ENCODE data around the gene CWC22.

DNA sequence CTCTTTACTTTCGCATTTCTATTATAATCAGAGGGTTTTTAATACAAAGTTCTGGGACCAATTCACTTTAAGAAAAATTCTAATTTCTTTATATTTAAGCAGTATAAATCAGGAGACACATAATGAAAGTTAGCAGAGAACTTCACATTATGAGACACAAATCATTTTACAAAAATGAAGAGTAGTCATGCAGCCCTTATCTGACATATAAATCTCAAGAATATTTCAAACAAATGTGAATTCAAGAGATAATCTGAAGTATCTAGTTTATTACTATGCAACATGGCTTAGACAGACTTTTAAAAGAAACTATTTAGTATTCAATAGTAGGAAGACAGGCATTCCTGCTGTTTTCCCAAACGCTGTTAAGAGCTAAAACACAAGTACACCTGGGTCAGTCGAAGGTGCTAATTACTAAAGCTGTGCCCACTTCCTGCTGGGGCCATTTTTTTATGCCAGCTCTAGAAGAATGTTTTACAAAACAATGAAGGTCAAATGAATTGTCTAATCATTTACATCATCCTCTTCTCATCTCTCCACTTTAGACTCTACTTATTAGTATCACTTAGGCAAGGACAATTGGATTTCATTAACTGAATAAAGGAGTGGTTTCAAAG is 40.2 kb downstream of the CWC22 start:
- TF ChIP-seq, protein P1, sequence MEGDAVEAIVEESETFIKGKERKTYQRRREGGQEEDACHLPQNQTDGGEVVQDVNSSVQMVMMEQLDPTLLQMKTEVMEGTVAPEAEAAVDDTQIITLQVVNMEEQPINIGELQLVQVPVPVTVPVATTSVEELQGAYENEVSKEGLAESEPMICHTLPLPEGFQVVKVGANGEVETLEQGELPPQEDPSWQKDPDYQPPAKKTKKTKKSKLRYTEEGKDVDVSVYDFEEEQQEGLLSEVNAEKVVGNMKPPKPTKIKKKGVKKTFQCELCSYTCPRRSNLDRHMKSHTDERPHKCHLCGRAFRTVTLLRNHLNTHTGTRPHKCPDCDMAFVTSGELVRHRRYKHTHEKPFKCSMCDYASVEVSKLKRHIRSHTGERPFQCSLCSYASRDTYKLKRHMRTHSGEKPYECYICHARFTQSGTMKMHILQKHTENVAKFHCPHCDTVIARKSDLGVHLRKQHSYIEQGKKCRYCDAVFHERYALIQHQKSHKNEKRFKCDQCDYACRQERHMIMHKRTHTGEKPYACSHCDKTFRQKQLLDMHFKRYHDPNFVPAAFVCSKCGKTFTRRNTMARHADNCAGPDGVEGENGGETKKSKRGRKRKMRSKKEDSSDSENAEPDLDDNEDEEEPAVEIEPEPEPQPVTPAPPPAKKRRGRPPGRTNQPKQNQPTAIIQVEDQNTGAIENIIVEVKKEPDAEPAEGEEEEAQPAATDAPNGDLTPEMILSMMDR (IDR thresholded peaks at IDR 0.05): no peak
- TF ChIP-seq POLR2A (IDR thresholded peaks at IDR 0.05): no peak
